IPS DF 4.7 (cell line): Measurements from ENCODE around the gene RABL6.
"Not testable (repeated sequence)": the region's sequence is repeated elsewhere in the genome, so short reads cannot be mapped to it uniquely, and the experiment has no call there.

Experiments used
- DNase-seq: peaks from one replicate; pipeline ENCODE4 v3.0.0-alpha.2; 2013; ENCODE audit warnings: low spot score; ENCODE audit errors: extremely low read depth

RABL6 gene

DNA sequence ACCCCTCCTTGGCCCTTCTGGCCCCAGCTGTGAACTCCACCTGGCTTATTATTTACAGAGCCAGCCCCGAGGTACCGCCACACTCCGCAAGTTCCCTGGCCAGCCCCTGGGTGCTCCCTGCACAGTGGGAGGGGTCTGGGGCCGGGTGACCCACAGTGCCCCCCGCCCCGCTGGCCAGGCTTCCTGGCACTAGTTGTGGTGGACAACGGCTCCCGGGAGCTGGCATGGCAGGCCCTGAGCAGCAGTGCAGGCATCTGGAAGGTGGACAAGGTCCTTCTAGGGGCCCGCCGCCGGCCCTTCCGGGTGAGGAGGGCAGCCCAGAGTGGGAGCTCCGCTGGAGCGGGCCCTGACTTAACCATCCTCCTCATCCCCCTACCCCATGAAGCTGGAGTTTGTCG lies 48.3 kb downstream of the RABL6 start:
- DNase-seq, result no peak

DNA sequence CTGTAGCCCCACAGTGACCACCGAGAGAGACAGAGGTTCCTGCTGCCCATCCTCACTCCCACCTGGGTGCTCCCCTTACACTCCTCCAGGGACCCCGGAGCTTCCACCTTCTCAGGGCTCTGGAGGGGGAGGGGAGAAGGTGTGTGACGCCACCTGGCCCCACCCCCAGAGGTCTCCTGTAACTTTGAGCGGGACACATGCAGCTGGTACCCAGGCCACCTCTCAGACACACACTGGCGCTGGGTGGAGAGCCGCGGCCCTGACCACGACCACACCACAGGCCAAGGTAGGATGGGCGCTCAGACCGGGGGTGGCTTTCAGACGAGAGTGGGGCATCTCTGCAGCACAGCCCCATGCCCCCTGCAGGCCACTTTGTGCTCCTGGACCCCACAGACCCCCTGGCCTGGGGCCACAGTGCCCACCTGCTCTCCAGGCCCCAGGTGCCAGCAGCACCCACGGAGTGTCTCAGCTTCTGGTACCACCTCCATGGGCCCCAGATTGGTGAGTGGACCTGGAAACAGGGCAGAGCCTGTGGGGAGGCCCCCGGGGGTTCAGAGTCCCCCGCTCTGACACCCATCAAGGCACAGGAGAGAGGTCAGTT lies 48.9 kb downstream of the RABL6 start:
- DNase-seq, result no peak

DNA sequence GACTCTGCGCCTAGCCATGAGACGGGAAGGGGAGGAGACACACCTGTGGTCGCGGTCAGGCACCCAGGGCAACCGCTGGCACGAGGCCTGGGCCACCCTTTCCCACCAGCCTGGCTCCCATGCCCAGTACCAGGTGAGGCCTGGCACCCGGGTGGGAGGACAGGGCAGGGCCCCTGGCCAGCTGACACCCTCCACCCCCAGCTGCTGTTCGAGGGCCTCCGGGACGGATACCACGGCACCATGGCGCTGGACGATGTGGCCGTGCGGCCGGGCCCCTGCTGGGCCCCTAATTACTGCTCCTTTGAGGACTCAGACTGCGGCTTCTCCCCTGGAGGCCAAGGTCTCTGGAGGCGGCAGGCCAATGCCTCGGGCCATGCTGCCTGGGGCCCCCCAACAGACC lies 49.4 kb downstream of the RABL6 start:
- no peak for DNase-seq

DNA sequence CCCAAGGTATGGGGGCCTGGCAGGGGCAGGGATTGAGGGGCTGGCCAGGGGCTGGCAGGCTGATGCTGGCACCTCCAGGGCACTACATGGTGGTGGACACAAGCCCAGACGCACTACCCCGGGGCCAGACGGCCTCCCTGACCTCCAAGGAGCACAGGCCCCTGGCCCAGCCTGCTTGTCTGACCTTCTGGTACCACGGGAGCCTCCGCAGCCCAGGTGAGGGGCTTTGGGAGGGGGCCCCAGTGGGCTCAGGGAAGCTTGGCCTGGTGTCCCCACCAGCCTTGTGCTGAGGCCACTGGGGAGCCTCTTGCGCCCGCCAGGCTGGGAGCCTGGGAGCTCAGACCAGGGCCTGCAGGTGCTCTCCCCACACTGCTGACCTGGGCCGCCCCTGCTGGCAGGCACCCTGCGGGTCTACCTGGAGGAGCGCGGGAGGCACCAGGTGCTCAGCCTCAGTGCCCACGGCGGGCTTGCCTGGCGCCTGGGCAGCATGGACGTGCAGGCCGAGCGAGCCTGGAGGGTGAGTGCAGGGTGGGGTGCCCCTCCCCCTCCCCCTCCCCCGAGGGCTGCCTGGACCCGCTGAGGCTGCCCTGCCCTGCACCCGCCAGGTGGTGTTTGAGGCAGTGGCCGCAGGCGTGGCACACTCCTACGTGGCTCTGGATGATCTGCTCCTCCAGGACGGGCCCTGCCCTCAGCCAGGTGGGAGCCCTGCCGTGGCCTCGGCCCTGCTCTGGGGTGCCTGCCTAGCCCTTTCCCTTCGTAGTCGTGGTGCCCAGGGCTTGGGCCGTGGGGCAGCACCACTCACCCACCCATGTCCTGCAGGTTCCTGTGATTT lies 50.0 kb downstream of the RABL6 start:
- DNase-seq, result no peak

DNA sequence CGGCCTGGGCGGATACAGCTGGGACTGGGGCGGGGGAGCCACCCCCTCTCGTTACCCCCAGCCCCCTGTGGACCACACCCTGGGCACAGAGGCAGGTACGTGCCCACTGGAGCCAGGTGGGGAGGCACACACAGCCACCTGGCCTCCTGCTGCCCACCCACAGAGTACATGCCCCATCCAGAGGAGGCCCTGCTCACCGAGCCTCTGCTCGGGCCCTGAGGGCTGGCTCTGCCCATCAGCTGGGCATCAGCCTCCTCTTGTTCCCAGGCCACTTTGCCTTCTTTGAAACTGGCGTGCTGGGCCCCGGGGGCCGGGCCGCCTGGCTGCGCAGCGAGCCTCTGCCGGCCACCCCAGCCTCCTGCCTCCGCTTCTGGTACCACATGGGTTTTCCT lies 50.7 kb downstream of the RABL6 start:
- no peak for DNase-seq

DNA sequence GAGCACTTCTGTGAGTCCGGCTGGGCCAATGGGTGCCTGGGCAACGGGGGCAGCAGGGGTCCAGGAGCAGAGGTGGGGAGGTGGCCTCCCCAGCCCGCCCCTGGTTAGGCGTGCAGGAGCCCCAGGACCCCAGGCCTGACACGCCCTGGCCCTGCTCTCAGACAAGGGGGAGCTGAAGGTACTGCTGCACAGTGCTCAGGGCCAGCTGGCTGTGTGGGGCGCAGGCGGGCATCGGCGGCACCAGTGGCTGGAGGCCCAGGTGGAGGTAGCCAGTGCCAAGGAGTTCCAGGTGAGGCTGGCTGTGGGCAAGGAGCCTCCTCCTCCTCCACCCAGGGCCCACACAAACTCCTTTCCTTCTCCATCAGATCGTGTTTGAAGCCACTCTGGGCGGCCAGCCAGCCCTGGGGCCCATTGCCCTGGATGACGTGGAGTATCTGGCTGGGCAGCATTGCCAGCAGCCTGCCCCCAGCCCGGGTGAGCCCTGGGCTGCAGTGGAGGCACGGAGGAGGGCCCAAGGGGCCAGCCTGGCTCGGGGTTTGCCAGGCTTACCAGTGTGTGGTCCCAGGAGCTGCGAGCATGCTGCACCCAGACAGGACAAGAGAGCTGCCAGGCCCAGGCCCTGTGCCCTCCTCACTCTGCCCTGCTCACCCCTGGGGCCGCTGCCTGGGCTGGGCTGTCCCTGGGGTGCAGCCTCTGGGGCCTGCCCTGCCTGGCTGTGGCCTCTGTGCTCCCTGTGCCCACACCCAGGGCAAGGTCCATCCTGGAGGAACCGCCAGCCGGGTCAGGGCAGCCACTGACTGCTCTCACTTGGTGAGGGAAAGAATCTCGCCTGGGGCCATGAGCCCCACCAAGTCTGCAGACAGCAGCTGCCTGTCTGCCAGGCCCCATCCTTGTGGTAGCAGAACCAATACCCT lies 51.4 kb downstream of the RABL6 start:
- DNase-seq, result no peak

DNA sequence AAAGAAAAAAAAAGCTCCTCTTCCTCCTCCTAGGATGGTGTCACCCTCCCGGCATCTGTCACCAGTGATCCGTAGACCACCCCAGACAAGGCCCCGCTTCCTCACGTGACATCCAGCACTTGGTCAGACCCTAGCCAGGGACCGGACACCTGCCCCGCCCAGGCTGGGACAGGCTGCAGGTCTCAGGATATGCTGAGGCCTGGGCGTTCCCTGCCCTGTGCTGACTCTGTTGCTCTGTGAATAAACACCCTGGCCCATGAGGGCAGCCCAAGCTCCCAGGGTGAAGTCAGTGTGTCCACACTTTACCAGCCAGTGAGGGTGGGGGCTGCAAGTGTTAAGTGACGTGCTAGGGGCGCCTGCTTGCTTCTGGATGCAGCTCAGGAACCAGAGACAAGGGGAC lies 52.8 kb downstream of the RABL6 start:
- no peak for DNase-seq

DNA sequence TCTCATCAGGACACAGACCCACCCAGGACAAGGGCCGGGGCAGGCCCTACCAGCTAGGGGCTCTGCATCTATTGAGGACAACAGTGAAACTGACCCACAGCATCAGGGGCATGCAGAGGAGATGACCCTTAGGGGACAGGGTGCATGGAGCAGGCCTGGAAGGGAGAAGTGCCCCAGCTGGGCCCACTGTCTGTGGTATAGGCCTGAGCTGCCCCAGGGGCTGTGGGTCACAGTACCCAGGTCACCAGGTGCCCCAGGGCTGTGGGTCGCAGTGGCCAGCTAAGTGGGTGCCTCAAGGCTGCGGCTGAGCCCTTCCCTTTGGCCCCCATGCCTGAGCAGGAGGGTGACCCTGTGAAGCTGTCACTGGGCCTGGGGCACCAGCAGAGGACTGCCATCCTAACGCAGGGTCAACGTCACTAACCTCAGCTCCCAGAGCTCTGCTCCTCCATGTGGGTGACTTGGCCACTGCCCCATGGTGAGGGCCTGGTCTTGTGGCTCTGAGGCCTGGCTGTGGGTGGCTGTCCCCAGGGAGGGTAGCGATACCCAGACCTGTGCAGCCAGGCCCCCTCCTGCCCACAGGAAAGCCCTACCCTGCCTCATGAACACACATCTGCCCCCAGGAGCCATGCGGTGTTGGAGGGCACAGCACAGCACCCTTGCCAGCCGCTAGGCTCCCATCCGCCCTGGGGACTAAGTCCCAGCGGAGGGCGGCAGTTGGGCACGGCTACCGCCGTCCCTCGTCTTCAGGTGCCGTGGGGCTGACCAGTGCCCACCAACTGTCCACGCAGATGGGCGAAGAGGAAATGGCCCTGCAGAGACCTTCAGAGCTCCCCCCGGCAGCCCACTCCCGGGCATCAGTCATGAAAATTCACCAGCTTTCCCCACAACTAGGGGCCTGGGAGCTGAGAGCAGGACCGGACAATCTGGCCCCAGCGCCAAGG lies 53.5 kb downstream of the RABL6 start:
- DNase-seq, result no peak

DNA sequence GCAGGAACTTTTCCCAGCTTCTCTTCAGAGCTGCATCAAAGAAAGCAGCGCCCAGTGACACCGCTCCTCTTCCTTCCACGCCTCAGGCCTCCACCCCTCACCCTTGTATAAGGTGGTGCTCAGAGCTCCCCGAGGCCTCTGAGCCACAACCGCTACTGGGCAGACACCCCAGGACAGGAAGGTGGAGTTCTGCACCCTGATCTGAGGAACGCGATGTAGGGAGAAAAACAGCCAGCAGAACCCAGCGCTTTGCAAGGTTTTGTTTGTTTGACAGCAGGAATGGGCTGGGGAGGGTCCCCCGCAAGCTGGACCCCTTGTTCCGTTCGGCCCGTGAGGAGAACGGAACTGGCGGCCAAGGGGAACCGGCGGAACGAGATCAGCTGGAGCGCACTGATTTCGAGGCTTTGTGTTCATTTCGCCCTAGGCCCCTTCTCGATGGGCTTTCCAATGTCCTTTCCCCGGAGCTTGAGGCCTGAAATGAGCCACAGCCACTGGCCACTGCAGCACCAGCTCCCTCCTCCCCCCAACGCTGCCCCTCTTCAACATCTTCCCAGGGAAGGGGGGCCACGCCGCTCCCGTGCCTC lies 54.2 kb downstream of the RABL6 start:
- no peak for DNase-seq

DNA sequence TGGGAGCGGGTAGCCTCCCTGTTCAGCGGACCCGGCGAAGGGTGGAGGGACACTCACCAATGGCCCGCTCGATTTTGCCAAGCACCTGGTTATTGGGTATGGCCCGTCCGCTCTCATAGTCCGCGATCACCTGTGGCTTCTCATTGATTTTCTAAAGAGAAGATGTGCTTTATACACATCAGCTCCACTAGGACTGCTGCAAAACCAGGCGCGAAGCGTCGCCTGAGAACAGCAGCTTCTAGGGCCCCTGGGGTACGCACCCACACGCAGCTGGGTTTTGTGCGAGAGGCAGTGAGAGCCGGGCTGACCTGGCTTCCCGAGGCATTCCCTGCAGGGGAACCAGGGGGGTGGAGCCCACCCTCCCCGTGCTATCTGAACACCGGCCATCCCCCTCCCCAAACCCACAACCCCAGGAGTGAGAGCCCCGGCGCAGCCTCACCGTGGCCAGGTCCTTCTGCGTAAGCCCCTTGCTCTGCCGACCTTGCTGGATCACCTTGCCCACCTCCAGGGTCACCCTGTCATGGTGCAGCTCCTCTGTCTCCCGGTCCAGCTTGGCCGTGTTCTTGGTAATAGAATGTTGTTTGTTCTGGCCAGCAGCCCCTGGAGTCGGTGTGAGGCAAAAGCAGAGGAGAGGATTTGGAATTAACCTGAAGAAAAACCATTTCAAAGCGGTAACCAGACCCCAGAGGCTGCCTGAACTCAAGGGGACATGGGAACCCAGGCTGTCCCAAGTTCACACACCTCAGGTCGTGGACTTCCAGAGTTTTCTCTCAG lies 55.3 kb downstream of the RABL6 start:
- no peak for DNase-seq

DNA sequence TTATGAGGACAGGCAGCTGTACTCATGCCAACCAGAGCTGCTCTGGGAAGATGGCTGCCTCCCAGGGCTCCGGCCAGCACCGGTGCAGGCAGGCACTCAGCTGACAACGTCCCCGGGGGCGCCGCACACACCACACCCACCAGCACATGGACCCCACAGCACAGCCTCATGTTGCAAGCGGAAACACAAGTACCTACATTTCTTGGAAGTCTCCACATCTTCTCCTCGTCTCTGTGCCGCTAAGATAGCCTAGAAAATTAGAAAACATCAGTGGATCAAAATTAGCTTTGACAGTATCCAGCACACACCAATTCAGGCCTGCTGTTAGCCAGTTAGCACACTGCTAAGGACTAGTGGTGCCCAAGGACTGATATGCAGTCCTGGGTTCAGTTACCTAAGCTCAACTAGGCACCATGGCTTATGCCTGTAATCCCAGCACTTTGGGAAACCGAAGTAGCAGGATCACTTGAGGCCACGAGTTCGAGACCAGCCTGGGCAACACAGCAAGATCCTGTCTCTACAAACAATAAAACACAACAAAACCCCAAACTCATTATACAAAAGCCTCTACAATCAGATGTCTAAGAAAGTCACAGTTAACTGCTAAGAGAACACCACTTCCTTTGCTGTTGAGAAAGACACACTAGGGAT lies 56.0 kb downstream of the RABL6 start:
- DNase-seq, result no peak

DNA sequence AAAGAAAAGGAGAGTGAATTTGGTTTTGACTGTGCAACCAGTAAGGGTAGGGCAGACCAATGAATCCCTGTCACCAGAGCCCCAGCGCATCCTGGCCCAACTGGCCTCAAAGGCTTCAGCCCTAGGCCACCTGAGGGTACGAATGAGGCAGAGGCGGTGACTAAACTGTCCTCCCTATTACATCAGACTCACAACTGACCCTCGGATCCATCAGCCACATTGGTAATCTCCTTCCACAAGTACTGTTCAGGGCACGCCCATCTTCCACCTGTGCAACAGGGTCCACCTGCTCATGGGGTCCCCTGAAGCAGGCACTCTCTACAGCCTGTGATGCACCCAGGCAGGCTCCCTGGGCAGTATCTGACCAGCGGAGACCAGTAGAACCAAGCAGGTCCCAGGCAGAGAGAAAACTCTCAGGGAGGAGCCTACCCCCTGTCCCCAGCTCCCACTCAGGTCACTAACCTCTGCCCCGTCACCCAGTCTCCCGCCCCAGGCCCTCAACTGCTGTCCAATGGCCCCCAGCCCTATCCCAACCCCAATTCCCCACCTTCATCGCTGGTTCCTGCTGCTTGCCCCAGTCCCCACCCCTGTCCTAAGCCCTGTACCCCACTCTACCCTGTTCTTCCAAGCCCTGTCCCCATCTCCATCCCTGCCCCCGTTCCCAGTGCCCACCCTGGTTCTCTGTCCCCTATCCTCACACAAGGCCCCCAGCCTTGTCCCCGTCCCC lies 57.5 kb downstream of the RABL6 start:
- DNase-seq, result no peak

DNA sequence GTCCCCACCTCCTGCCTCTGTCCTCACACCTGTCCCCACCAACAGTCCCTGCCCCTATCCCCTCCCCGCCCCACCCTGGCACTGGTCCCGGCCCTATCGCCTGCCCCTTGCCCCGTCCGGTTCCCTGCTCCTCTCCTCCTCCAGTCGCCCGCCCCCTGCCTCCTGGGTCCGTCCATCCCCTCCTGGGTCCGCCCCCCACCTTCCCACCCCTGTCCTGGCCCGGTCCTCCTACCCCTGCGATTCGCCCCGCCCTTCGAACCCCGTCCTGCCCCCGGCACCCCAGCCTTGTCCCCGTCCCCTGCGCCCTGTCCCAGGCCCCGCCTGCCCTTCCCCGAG lies 58.0 kb downstream of the RABL6 start:
- no peak for DNase-seq

DNA sequence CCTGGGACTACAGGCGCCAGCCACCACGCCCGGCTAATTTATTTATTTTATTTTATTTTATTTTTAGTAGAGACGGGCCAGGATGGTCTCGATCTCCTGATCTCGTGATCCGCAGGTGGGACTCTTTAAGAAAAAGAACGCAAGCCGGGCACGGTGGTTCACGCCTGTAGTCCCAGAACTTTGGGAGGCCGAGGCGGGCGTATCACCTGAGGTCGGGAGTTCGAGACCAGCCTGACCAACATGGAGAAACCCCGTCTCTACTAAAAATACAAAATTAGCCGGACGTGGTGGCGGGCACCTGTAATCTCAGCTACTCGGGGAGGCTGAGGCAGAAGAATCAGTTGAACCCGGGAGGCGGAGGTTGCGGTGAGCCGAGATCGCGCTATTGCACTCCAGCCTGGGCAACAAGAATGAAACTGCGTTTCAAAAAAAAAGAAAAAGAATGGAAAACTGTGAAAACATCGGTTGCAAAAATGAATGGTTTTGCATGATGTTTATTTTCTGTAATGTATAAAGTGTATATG lies 59.2 kb downstream of the RABL6 start:
- not testable (repeated sequence) for DNase-seq

DNA sequence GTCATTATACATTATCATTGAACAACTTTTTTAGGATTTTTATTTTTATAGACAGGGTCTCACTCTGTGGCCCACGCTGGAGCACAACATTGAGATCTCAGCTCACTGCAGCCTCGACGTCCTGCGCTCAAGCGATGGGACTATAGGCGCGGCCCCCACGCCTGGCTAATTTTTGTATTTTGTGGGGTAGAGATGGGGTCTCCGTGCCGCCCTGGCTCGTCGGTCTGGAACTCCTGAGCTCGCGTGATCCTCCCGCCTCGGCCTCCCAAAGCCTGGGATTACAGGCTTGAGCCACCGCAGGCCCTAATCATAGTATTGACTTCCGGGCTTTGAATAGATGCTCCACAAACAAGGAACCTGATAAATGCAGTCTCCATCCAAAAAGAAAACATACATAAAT lies 59.7 kb downstream of the RABL6 start:
- DNase-seq, result no peak

DNA sequence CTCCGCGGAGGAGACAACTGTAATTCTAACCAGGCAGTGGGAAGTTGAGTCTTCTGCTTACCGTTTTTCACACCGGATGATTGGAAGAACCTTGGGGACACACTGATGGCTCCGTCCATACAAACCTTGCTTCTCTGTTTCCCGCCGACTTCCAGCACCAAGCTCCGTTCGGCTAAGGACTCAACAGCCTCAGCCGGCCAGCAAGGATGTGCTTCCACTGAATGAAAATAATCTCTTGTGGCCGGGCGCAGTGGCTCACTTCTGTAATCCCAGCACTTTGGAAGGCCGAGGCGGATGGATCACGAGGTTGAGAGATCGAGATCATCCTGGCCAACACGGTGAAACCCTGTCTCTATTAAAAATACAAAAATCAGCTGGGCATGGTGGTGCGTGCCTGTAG lies 60.2 kb downstream of the RABL6 start:
- no peak for DNase-seq

DNA sequence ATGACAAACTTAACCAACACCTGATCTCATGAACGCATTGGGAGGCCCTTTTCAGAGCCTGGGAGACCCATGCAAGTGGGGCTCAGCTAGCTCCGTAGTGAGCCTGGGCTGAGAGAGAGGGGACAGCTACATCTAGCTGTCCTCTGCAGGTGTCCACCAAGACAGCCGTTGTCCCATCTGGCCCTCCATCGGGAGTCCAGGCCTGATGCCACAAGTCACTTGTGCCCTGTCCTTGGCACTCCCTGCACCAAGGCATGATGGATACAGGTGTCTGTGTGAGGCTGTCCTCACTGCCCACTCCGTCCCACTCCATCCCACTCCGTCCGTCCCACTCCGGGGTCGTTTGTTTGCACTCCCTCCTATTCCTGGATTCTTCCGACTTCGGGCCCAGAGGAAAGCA lies 60.9 kb downstream of the RABL6 start:
- DNase-seq, result no peak

DNA sequence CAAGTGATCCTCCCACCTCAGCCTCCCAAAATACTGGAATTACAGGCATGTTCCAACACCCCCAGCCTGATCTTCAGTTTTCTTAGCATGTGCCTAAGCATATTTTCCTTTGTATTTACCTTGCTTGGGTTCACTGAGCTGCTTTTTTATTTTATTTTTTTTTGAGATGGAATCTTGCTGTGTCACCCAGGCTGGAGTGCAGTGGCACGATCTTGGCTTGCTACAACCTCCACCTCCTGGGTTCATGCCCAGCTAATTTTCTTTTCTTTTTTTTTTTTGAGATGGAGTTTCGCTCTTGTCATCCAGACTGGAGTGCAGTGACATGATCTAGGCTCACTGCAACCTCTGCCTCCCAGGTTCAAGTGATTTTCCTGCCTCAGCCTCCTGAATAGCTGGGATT lies 61.9 kb downstream of the RABL6 start:
- not testable (repeated sequence) for DNase-seq

DNA sequence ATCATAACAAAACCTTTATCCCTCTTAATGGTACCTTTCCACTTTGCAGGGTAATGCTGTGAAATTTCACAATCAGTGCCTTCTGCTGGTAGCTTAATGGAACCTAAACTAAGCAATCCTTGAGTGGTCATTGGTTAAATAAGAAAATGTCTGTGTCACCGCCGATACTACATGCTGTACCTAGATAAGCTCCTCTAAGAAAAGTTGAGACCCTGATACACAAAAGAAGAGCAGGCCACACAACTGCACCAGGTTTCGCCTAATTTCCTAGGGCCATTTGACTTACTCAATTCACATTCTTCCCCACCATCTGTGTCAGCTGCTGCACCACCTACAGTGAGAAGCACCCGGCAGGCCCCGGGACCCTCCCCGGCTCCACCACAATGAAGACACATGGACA lies 67.4 kb downstream of the RABL6 start:
- DNase-seq, result no peak
